ENCODE measurements around the gene ATAD3B.

Gene ATAD3B

DNA sequence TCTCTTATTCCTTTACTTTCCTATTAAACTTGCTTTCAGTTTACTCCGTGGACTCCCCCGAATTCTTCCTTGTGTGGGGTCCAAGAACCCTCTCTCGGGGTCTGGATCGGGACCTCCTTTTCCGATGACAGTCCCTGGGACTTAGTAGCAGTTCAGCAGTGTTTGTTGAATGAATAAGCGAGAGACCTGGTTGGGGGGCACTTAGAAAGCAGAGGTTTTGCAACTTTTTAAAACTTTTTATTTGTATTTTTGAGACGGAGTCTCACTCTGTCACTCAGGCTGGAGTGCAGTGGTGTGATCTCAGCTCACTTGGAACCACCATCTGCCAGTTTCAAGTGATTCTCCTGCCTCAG is 48.3 kb upstream of the ATAD3B start:
- Histone ChIP-seq H3K36me3 (replicated peaks; ENCODE audit: low read depth, low read length) (no peaks in the 10 kb centered on the region), H3K9me3 (ENCODE audit: insufficient read depth, low read length) (no peaks in the 10 kb centered on the region), H3K79me2 (ENCODE audit: low read length) (no peaks in the 10 kb centered on the region), H3K27ac (ENCODE audit: low read length) (no peak overlapping the region), H3K4me1 (ENCODE audit: low read length) (peaks cover 19% of the 10 kb centered on the region), H3K4me2 (ENCODE audit: low read length) (no peak overlapping the region), H3K9ac (ENCODE audit: low read length) (no peak overlapping the region), H4K20me1 (ENCODE audit: insufficient read depth, low read length) (no peaks in the 10 kb centered on the region), H2AFZ (ENCODE audit: low read depth, low read length) (no peak overlapping the region), H3K4me3 (ENCODE audit: low read length) (no peak overlapping the region), H3K27me3 (ENCODE audit: low read depth, low read length) (no peaks in the 10 kb centered on the region)
- no peak for TF ChIP-seq EZH2phosphoT487 (IDR thresholded peaks at IDR 0.05; ENCODE audit: low read depth)
- TF ChIP-seq CTCF (IDR thresholded peaks at IDR 0.05; ENCODE audit: low read depth, low read length), result no peak

DNA sequence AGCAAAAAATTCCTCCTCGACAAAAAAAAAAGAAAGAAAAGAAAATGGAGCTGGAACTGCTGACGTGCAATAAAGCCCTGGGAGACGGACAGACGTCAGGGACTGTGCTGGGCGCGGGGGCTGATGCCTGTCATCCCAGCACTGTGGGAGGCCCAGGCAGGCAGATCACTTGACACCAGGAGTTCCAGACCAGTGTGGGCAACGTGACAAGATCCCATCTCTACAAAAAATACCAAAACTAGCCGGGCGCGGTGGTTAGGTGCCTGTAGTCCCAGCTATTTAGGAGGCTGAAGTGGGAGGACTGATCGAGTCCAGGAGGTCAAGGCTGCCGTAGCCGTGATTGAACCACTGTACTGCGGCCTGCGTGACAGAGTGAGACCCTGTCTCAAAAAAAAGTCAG is 46.9 kb upstream of the ATAD3B start:
- H3K27ac ChIP-seq (ENCODE audit: low read length), result no peak overlapping the region
- no peaks in the 10 kb centered on the region for H3K36me3 ChIP-seq (replicated peaks; ENCODE audit: low read depth, low read length)
- H3K27me3 ChIP-seq (ENCODE audit: low read depth, low read length), result no peaks in the 10 kb centered on the region
- no peak overlapping the region for H3K4me3 ChIP-seq (ENCODE audit: low read length)
- TF ChIP-seq EZH2phosphoT487 (IDR thresholded peaks at IDR 0.05; ENCODE audit: low read depth) (no peak), CTCF (IDR thresholded peaks at IDR 0.05; ENCODE audit: low read depth, low read length) (no peak)
- H3K9ac ChIP-seq (ENCODE audit: low read length), result no peak overlapping the region
- no peaks in the 10 kb centered on the region for H4K20me1 ChIP-seq (ENCODE audit: insufficient read depth, low read length)
- H3K4me2 ChIP-seq (ENCODE audit: low read length), result no peak overlapping the region
- H2AFZ ChIP-seq (ENCODE audit: low read depth, low read length), result no peak overlapping the region
- no peaks in the 10 kb centered on the region for H3K79me2 ChIP-seq (ENCODE audit: low read length)
- peaks cover 9% of the 10 kb centered on the region; the same call in 1 of the 2 replicates for H3K4me1 ChIP-seq (ENCODE audit: low read length)
- no peaks in the 10 kb centered on the region for H3K9me3 ChIP-seq (ENCODE audit: insufficient read depth, low read length)

DNA sequence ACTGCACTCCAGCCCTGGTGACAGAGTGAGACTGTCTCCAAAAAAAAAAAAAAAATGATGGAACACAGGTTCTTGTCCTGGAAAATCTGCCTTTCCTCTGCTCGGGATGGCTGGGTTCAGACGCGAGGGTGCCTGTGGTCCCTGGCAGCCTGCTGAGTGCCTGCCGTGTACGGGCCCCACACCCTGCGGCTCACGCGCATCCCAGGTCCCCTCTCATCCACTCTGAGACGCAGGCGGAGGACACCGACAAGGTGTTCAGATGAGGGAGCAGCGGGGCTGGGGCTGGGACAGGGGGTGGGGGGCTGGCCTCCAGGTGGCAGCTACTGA is 46.2 kb upstream of the ATAD3B start:
- Histone ChIP-seq H3K9me3 (ENCODE audit: insufficient read depth, low read length) (no peaks in the 10 kb centered on the region), H3K27me3 (ENCODE audit: low read depth, low read length) (no peaks in the 10 kb centered on the region), H3K4me2 (ENCODE audit: low read length) (no peak overlapping the region), H3K27ac (ENCODE audit: low read length) (no peak overlapping the region), H2AFZ (ENCODE audit: low read depth, low read length) (no peak overlapping the region), H3K79me2 (ENCODE audit: low read length) (no peaks in the 10 kb centered on the region), H3K9ac (ENCODE audit: low read length) (no peak overlapping the region), H3K36me3 (replicated peaks; ENCODE audit: low read depth, low read length) (no peaks in the 10 kb centered on the region), H3K4me3 (ENCODE audit: low read length) (no peak overlapping the region), H3K4me1 (ENCODE audit: low read length) (peaks cover 9% of the 10 kb centered on the region; the same call in 1 of the 2 replicates), H4K20me1 (ENCODE audit: insufficient read depth, low read length) (no peaks in the 10 kb centered on the region)
- TF ChIP-seq CTCF (IDR thresholded peaks at IDR 0.05; ENCODE audit: low read depth, low read length), result no peak
- TF ChIP-seq EZH2phosphoT487 (IDR thresholded peaks at IDR 0.05; ENCODE audit: low read depth), result no peak

DNA sequence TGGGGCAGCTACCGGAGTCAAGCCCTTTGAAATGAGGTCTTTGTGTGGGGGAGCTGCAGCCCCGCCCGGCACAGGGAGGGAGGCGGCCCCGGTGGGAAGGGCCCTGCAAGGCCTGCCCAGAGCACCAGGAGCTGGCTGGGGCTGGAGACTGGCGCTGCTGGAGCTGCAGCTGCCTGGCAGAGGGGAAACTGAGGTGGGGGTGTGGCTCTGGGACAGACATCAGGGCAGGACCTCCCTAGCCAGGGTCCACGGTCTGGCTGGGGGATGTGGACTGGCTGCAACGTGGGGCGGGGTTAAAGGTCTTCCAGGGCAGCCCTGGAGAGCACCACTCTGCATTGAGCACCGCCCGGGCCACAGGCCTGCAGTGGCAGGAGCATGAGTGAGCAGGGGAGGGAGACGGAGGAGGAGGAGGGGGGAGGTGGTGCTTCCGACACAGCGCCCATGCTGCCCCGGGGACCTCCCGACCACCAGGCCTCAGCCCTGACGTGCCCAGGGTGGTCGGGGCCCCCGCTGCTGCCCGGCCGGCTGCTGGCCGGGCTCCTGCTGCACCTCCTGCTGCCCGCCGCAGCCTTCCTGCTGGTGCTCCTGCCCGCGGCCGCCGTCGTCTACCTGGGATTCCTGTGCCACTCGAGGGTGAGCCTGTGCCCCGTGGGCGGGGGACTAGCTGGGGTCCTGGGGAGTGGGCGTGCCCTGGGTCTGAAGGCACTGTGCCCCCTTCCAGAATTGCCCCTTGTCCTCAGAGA is 45.6 kb upstream of the ATAD3B start:
- Histone ChIP-seq H3K4me3 (ENCODE audit: low read length) (no peak overlapping the region), H3K27ac (ENCODE audit: low read length) (no peak overlapping the region), H3K9ac (ENCODE audit: low read length) (no peak overlapping the region), H3K4me2 (ENCODE audit: low read length) (no peak overlapping the region), H3K79me2 (ENCODE audit: low read length) (no peaks in the 10 kb centered on the region), H3K4me1 (ENCODE audit: low read length) (peaks cover 9% of the 10 kb centered on the region; the same call in 1 of the 2 replicates), H3K9me3 (ENCODE audit: insufficient read depth, low read length) (no peaks in the 10 kb centered on the region), H3K27me3 (ENCODE audit: low read depth, low read length) (no peaks in the 10 kb centered on the region), H3K36me3 (replicated peaks; ENCODE audit: low read depth, low read length) (no peaks in the 10 kb centered on the region), H4K20me1 (ENCODE audit: insufficient read depth, low read length) (no peaks in the 10 kb centered on the region), H2AFZ (ENCODE audit: low read depth, low read length) (no peak overlapping the region)
- TF ChIP-seq EZH2phosphoT487 (IDR thresholded peaks at IDR 0.05; ENCODE audit: low read depth) (no peak), CTCF (IDR thresholded peaks at IDR 0.05; ENCODE audit: low read depth, low read length) (no peak)
